SK-N-SH treated with all-trans-retinoic acid at 6 μM for 48 hours (cell line): ENCODE results near the gene ABHD5.

ENCODE experiments used
- CREB5 ChIP-seq: fragments of 250-450 bp; sonication (Bioruptor Pico); IDR thresholded peaks from 2 replicates; pipeline ENCODE4 v1.5.1; 2020; ENCODE audit warnings: low read depth, mild to moderate bottlenecking, moderate library complexity
- CSDC2 ChIP-seq: fragments of 250-450 bp; sonication (Bioruptor Pico); IDR thresholded peaks from 2 replicates; pipeline ENCODE4 v1.5.0; 2020; ENCODE audit warnings: mild to moderate bottlenecking, moderate library complexity
- OSR1 ChIP-seq: fragments of 250-450 bp; sonication (Bioruptor Pico); IDR thresholded peaks from 2 replicates; pipeline ENCODE4 v1.8.0; 2022; ENCODE audit warnings: moderate library complexity, mild to moderate bottlenecking, inconsistent platforms
- PATZ1 ChIP-seq: fragments of 250-450 bp; sonication (Bioruptor Pico); IDR thresholded peaks from 2 replicates; pipeline ENCODE4 v1.8.0; 2020; ENCODE audit warnings: mild to moderate bottlenecking, moderate library complexity, borderline replicate concordance
- PPARA ChIP-seq: fragments of 250-450 bp; sonication (Bioruptor Pico); IDR thresholded peaks from 2 replicates; pipeline ENCODE4 v1.5.0; 2020; ENCODE audit warnings: mild to moderate bottlenecking, borderline replicate concordance
- TCF4 ChIP-seq: fragments of 250-450 bp; sonication (Bioruptor Pico); IDR thresholded peaks from 2 replicates; pipeline ENCODE4 v1.8.0; 2021; ENCODE audit warnings: mild to moderate bottlenecking, moderate library complexity, borderline replicate concordance
- TOX ChIP-seq: fragments of 250-450 bp; sonication (Bioruptor Pico); IDR thresholded peaks from 2 replicates; pipeline ENCODE4 v1.8.0; 2021; ENCODE audit warnings: mild to moderate bottlenecking, moderate library complexity, borderline replicate concordance
- ZC3H10 ChIP-seq: fragments of 250-450 bp; sonication (Bioruptor Pico); IDR thresholded peaks from 2 replicates; pipeline ENCODE4 v1.5.1; 2021; ENCODE audit warnings: mild to moderate bottlenecking, moderate library complexity
- ZFP3 ChIP-seq: fragments of 250-450 bp; sonication (Bioruptor Pico); IDR thresholded peaks from 2 replicates; pipeline ENCODE4 v1.5.0; 2020; ENCODE audit warnings: mild to moderate bottlenecking, moderate library complexity
- ZFP30 ChIP-seq: fragments of 450-650 bp; formaldehyde crosslinking; IDR thresholded peaks from 2 replicates; pipeline ENCODE4 v1.5.0; 2022; ENCODE audit warnings: mild to moderate bottlenecking, moderate library complexity
- ZNF565 ChIP-seq: fragments of 450-650 bp; formaldehyde crosslinking; conservative IDR thresholded peaks from 2 replicates; pipeline ENCODE4 v1.5.0; 2020; ENCODE audit warnings: low read depth, mild to moderate bottlenecking, moderate library complexity
- ZNF70 ChIP-seq: fragments of 450-650 bp; formaldehyde crosslinking; IDR thresholded peaks from 2 replicates; pipeline ENCODE4 v1.5.0; 2020; ENCODE audit warnings: mild to moderate bottlenecking, moderate library complexity

GRCh38 chr3:43753741-43754715 is 63.3 kb downstream of the ABHD5 start:
- TF ChIP-seq OSR1 (CRISPR knock-in tag) (no peak), ZNF70 (CRISPR knock-in tag) (no peak), ZNF565 (CRISPR knock-in tag) (no peak), PATZ1 (no peak), ZFP3 (CRISPR knock-in tag) (no peak), ZC3H10 (no peak), CSDC2 (CRISPR knock-in tag) (no peak), CREB5 (no peak), TOX (CRISPR knock-in tag) (no peak), ZFP30 (no peak), TCF4 (CRISPR knock-in tag) (no peak), PPARA (CRISPR knock-in tag) (no peak)
